GM21423 (cell line): Measurements from ENCODE around the gene KRT40.

Experiments used
- ATAC-seq: cut with Tn5 transposase; IDR thresholded peaks from one replicate; pipeline ENCODE4 v1.9.1; 2021; ENCODE audit warnings: mild to moderate bottlenecking, moderate library complexity; ENCODE audit not compliant: unreplicated experiment

Gene KRT40

DNA sequence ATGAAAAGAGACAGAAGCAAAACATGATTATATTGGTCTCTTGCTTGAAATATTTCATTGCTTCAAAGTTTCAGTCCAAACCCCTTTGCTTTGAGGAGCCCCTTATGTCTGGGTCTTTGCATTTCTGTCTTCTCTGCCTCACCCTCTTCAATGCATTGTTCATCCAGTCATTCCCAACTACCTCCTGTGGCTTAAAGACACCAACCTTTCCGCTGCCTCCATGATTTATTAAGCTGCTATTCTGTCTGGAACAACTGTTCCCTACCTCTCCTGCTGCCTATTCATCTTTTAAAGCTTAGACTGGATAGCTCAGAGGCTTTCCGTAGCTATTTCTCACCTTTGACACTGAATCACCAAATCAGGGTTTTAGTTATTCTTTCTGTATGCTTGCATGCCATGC, 13.2 kb upstream of the KRT40 start:
- no peak for ATAC-seq

DNA sequence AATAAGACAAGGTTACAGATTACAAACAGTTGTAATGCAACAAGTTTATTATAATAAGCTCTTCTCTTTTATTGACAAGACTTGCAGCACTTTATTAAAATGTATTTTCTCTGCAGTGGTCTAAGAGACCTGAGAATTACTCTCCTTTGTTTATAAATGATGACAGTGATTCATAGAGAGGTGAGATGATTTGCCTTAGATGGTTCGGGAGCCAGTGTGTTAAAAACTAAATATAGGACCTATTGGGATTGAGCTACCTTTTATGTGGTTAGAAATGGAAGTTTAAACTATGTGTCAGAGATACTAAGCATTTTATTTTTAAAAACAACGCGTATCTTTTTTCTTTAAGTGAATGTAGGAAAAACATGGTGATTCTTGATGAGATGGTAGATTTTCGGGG, 12.7 kb upstream of the KRT40 start:
- no peak for ATAC-seq

DNA sequence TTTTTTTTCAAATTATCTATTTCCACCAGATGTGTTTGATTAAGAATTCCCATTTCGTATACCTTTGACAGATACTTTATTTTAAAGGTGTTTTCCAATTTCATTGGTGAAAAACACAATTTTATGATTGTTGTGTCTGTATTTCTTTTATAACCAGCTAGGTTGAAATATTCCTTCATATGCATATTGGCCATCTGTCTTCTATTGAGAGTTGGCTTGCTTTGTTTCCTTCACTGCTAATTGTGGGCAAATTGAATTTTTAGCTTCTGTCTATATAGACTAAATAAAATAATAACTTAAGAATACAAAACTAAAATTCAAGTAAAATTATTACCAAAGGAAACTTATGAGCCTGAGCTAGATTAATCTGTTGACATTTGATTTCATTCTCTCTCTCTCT, 11.0 kb upstream of the KRT40 start:
- no peak for ATAC-seq

DNA sequence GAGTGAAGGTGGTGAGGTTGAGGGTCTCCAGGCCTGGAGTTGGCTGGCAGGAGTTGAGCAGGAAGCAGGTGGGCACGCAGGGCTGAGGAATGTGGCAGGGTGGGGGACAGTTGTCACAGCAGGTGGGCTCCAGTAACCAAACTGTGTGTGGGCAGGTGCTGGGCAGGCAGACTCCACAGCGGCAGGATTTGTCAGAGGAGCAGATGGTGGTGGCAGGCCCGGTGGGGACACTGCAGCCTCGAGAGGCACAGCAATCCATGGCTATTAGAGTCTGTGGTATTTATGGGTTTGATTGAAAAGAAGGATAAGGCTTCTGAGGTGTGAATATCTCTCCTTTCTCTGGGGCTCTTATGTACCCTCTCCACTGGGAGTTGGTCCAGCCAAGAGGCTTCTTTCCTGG, 9.7 kb upstream of the KRT40 start, which contains the start of gene KRTAP3-3:
Gene KRTAP3-3, minus strand, starts transcription at position 326 of the 400 bp plus-strand sequence. Its CDS starts 67 bp downstream, at position 259.
- no peak for ATAC-seq

DNA sequence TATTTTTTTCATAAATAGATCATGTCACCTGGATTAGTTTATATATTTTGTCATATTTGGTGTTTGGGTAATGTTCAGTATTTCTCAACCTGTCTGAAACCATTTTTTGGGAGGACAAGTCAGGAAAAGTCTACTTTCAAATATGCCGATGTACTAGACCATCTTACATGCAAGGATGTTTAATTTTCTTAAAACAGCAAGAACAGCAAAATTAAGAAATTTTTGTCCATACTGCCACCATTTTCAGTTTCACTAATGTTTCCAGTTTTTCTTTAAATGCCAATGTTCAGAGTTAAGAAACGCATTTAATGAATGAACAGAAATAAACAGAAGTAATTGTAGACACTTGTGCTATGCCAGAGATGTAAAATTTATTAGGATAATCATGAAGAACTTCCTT, 9.0 kb upstream of the KRT40 start:
- no peak for ATAC-seq

DNA sequence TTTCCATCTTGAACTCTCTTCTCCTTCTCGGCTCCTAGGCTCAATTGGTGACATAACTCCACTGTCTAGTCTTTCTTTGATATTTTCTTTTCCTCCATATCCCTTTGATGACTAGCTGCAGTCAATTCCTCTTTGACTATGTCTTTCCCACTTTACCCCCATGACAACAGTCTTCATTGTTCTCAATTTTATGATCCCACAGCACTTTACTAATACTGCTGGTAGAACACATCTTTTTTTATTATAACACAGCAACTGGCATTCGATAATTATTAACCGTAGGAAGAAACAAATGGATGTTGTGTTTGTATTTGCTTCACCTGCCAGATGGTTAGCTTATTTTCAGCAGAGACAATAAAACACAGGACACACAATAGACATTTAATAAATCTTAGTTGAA, 8.5 kb upstream of the KRT40 start:
- ATAC-seq: no peak

DNA sequence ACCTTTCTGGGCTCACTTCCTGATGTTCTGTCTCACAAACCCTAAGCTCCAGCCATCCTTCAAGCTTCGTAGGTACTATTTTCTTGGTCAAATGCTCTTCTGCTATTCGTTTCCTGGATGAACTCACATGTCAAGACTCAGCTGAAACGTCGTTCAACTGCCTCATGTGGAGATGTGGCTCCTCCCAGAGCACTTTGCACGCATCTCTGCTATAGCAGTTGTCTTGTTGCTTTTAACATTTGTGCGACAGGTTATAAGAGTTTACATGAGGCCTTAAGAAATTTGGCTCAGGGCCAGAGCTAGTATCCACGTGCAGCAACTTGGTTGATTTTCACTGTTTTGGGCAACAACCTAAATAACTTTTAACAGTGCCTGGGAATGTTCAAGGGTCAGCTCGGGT, 2.8 kb upstream of the KRT40 start:
- no peak for ATAC-seq

DNA sequence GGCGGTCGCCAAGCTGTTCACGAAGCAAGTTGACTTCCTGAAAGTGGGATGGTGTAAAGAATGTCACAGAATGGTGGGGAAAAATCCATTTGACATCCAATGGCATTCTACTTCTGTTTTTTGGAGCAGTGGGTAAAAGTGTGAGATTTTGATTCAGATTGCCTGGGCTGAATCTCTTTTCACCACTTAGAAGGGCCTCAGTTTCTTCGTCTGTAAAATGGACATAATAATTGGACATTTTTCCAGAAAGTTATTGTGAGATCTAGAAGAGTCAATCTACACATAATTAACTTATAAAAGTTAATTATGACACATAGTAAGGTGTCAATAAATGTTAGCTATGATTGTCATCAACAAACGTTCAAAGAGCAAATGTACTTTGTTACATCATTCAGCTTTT, 3.0 kb downstream of the KRT40 start:
- no peak for ATAC-seq

DNA sequence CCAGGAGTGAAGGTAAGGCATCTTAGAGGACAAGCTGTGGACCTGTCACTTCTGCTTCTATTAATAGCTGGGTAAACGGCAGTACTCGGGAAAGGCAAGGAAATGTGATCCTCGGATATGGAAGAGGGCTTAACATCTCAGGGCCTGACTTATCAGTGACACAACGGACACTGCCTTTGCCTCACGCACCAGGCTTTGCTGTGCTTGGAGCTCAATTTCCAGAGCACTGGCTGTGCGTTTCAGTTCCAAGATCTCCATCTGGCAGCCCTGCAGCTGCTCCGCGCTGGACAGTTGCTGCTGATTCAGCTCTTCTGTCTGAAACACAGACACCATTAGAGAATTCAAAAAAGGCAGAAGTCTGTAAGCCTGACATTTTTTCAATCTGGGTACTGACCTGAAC, 3.5 kb downstream of the KRT40 start:
- no peak for ATAC-seq

DNA sequence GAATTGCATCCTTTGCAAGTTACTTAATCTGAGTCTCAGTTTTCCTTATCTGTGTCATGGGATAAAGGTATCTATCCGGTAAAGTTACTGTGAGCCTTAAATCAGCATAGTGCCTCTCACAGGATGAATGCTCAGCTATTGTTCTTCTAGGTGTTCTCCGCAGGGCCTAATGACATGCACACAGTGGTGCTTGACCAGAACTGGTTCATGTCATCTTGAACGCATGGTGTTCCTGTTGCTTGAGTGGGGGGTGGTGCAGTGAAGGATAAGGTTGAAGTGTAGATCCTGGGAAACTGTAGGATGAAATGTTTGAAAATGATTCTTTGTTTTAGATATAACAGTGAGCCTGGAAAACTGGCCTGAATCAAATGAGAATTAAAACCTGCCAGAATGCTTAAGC, 4.0 kb downstream of the KRT40 start:
- no peak for ATAC-seq

DNA sequence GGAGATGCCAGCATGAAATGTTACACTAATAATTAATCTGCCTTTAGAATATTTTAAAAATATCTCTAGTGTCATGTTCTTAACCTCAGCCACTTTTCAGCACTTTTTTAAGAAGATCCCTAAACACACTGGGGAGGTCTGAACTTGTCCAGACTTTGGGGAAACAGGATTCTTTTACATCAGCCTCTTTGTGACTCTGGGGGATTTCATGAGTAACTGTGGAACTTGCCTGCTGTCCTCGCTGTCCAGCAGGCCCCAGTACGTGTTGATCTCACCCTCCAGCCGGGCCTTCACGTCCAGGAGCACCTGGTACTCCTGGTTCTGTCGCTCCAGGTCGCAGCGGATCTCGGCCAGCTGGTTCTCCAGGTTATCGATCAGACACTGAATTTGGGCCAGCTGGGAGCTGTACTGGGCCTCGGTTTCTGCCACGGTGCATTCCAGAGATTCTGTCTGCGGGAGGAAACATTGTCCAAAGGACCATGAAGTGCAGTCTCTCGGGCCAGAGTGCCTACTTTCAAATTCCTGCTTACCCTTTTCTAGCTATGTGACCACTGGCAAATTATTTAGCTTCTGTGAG, 5.5 kb downstream of the KRT40 start:
- no peak for ATAC-seq

DNA sequence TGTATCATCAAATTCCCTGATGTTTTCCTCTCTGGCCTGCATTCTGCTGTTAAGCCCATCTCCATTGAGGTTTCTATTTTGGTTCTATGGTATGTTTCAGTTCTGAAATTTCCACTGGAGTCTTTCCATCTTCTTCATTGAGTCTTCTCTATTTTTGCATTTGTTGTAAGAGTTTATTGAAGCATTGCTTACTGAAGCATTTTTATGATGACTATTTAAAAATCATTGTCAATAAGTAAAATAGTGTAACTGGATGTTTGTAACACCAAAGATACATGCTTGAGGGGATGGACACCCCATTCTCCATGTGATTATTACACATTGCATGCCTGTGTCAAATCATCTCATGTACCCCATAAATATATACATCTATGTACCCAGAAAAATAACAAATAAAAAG, 8.6 kb downstream of the KRT40 start:
- ATAC-seq: no peak

DNA sequence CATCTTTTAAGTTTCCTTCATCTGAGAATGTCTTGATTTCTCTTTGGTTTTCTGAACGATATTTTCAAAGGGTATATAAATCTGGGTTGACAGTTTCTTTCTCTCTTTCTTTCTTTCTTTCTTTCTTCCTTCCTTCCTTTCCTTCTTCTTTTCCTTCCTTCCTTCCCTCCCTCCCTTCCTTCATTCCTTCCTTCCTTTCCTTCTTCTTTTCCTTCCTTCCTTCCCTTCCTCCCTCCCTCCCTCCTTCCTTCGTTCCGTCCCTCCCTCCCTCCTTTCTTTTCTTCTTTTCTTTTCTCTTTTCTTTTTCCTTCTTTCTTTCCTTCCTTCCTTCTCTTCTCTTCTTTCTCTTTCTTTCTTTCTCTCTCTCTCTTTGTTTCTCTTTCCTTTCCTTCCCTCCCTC, 9.8 kb downstream of the KRT40 start:
- ATAC-seq: no peak

DNA sequence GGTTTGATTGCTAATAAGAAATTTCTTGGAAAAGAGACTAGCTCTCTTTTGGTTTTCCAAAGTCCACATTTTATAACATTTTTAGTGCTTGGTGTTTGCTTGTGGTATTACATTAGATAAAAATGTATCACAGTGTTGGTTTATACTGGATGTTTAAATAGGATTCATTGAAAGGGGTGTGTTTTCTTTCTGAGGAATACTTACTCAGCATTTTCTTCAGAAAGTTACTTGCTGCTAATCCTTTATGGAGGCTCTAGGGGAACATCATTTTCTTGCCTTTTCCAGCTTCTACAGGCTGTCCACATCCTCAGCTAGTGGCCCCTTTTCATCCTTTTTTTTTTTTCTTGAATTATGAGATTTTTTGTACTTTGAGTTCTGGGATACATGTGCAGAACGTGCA, 16.5 kb downstream of the KRT40 start:
- ATAC-seq: no peak

DNA sequence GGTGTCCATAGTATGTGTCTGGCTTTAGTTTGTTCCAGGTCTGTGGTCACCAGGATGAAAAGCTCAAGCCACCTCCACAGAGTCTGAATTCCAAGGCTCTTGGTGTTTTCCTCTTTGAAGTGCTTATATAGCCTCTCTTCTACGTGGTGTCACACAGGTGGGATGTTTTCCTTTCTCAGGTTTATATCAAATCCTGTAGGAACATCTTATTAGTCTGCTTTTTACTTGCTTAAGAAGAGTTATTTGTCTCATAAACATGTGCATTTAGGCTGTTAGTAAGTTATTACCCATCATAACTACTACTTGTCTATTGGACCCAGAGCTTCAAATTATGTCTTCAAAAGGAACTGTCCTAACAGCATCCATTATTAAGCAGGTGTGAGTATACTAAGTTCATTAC, 17.3 kb downstream of the KRT40 start, which contains the start of gene KRT39:
Gene KRT39, minus strand, starts transcription at position 101 of the 400 bp plus-strand sequence. Its CDS starts 92 bp downstream, at position 9.
- no peak for ATAC-seq

DNA sequence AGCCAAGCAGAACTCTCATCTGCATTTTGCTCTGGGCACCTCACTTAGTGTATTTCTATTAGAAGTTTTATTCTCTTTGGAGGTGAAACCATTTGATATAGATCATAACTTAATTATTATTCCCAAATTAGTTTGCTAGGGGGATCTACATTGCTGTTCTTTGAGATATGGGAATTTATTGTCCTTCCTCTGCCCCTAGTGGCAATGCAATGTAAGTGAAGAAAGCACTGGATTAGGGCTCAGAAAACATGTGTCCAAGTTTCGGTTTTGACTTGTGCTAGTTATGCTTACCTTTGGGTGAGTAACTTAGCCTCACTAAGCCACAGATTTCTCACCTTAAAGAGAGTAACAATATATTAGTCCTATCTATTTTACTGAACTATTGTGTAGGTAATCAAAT, 20.3 kb downstream of the KRT40 start:
- ATAC-seq: no peak

DNA sequence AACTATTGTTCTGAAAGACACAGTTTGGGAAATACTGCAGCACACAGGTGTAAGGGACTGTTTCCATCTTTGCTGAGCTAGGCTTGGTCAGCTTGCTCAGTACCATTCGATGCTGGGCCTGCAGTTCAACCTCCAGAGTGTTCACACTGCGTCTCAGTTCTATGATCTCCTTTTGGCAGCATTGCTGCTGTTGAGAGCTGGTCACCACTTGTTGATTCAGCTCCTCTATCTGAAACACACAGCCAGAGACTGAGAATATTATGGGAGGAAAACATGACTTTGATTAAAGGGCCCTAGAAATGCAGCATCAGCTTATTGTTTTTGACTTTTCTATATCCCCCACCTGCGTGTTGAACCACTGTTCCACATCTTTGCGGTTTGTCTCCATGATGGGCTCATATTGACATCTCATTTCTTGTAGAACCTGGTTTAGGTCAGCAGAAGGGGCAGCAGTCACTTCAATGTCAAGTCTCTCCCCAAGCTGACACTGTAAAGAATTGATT, 22.0 kb downstream of the KRT40 start:
- no peak for ATAC-seq

DNA sequence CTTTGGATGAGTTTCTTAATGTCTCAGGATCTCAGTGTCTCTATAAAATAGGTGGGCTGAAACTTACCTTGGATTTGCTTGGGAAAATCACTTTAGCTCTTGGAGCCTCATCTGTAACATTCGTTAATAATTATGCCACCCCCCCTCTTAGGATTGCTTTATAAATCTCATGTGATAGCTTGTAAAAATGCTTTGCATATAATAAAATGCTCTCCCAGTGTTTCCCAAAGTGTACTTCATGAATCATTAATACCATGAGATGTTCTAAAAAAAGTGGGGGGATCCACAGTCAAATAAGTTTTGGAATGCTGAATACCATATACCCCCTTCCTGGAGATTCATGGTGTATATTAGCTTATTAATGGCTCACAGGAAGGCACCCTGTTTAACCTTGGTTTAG, 22.5 kb downstream of the KRT40 start:
- no peak for ATAC-seq

DNA sequence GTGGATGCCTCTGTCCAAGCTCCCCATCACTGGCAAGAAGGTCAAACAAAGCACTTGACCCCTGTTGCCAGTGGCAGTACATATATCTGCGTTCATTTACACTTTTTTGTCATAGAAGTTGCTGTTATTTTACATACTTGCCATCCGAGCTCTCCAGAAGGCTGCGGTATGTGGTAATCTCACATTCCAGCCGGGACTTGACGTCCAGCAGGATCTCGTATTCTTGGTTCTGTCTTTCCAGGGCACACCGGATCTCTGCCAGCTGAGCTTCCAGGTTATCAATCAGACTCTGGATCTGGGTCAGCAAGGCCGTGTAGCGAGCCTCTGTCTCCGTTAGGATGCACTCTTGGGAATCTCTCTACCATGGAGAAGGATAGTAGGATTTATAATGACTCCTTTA, 24.0 kb downstream of the KRT40 start:
- no peak for ATAC-seq

DNA sequence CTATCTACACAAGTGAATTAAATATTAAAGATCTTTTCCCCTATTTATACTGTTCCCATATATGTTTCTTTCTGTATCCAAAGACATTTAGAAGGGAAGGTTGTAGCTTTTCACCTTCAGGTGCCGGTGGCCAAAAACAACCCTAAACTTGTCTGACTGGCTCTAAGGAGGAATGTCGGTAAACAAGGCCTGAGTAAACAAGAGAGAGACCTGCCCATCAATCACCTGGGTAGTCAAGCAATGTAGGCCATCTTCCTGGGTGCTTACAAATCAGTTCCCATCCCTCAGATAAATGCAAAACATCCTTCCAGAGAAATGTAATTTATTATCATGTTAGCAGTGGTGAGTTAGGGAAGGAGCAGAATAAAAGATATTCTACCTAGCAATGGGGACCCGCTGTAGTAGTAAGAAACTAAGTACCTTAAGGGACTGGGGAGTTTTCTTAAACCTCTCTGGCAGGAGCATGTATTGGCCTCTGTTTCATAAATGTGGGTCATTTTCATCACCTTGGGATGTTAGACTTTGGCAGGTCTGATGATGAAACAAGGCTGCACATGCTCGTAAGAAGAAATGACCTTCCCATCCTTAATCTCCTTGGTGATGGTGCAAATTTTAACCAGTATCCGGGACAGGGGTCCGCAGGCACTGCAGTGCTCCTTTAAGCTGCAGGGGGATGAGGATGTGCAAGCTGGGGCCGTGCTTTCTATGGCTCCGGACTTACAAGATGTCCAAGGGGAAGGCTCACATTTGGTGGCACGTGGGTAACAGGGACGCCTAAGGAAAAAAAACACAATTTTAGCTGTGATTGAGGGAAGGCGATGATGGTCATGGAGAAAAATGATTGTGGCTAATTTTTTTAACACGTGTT, 25.8 kb downstream of the KRT40 start:
- no peak for ATAC-seq

DNA sequence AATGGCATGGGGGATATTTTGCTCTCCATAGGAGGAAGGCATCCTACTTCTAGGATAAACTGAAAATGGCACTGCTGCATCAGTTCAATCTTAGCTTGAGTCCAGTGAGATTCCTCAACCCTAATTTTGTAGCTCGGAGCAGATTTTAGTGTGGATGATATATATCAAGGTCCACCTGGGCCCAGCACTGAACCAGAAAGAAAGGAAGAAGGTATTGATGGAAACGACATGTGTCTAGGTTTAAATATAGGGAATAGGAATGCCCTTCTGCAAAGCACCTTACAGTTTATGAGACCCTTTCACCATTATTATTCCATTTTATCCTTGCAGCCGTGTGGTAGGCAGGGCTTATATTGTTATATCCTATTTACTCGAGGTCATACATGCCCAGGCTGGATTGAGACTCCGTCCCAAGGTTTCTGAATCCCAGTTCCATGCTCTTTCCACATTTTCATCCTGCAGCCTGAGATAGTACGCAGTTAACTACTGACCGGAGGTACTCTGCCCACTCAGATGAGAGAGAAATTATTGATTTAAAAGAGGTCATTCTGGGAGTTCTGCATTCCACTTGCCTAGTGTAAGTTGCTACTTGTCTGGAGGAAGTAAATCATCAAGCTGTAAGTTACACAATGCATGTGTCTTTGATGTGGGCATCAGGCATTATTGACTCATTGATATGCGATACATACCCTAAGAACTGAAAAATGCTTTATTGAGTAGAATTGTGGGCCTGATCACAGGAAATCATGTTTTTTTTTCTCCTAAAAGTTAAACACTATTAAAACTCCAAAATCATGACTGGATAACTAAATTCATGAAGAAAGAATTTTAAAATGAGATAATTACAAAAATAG, 27.5 kb downstream of the KRT40 start:
- no peak for ATAC-seq
